ENCODE measurements around the gene SCARB1. TPM values are rescaled to one million over a fixed set of nuclear protein-coding genes. Genes with fewer than 3 reads are reported as not detected.

SCARB1 gene
- total and polyA plus RNA-seq, 5 donors from 2014 or later, result 0.52 to 1.2 (median 0.75) TPM

DNA sequence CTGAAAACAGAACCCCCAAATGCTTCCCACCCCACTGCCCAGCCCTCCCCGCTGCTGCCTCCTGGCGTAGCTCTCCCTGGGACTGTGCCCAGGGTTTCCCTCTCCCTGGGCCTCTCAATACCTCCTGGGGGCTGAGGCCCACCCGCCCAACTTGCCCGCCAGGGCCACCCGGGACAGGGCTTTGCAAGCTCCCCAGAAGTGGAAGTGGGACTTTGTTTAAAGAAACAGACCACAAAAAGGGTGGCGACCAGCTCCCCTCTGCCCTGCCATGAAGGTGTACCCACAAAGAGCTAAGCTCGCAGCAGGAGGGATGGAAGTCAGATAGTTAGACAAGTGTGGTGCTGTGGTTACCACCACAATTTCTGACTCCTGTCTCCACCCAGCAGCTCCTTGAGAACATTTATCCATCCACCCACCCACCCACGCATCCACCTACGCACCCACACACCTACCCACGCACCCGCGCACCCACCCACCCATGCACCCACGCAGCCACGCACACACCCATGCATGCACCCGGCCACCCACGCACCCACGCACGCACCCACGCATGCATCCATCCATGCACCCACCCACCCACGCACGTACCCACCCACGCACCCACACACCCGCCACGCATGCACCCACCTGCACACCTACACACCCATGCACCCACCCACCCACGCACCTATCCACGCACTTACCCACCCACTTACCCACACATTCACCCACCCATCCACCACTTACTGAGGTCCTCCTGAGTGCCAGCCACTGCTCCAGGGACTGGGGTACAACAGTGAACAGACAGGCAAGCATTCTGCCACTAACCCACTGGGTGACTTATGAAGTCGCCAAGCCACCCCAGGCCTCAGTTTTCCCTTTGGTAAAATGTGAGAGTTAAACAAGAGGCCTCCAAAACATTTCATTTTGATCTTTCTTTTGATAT, 127.3 kb downstream of the SCARB1 start:
- H3K4me3 ChIP-seq (ENCODE audit: low read depth, low read length), result no peak overlapping the region
- Mint-ChIP-seq H3K9me3 (no peaks in the 10 kb centered on the region), H3K4me3 (no peak overlapping the region), H3K27ac (no peak overlapping the region), H3K27me3 (peaks cover 21% of the 10 kb centered on the region), H3K4me1 (no peaks in the 10 kb centered on the region), H3K36me3 (peaks cover 5% of the 10 kb centered on the region)
- no peak overlapping the region for H3K27ac ChIP-seq (ENCODE audit: insufficient read depth, low read length, poor library complexity, severe bottlenecking)
- no peaks in the 10 kb centered on the region for H3K9me3 ChIP-seq (ENCODE audit: control insufficient read depth in 2 of 2, low read length in 2 of 2)
- H3K4me1 ChIP-seq (ENCODE audit: control insufficient read depth, insufficient read depth, low read length, poor library complexity, severe bottlenecking), result no peaks in the 10 kb centered on the region
- DNase-seq (no peak), ATAC-seq (ENCODE audit: low read depth in 2 of 2) (no peak)
- H3K36me3 ChIP-seq (ENCODE audit: control insufficient read depth, insufficient read depth, low read length), result no peaks in the 10 kb centered on the region
- peaks cover 1% of the 10 kb centered on the region for H3K27me3 ChIP-seq (ENCODE audit: control insufficient read depth, insufficient read depth, low read length)

DNA sequence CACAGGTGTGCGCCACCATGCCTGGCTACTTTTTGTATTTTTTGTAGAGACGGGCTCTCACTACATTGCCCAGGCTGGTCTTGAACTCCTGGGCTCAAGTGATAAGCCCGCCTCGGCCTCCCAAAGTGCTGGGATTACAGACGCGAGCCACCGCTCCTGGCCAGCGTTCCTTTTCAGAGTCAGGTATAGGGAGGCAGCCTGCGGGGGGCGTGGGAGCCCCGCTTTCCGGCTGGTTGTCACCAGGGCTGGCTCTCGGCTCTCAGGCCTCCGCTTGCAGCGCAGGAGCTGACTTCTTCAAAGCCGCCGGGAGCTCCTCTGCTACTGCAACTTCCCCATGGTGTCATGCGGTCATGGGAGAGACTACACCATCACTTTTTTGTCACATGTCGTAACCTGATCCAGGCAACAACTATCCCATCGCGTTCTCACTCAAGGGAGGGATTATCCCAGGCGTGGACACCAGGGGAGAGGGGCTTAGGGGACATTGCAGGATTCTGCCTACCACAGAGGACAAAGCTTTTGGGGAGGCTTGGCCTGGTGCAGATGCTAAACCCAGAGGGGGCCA, 129.4 kb downstream of the SCARB1 start:
- peak overlapping the region in 1 of 3 donors; percentile 38 for H3K27ac Mint-ChIP-seq
- no peaks in the 10 kb centered on the region for H3K4me1 Mint-ChIP-seq
- H3K27me3 ChIP-seq (ENCODE audit: control insufficient read depth, insufficient read depth, low read length), result no peaks in the 10 kb centered on the region
- H3K27ac ChIP-seq (ENCODE audit: insufficient read depth, low read length, poor library complexity, severe bottlenecking), result no peak overlapping the region
- H3K4me1 ChIP-seq (ENCODE audit: control insufficient read depth, insufficient read depth, low read length, poor library complexity, severe bottlenecking), result no peaks in the 10 kb centered on the region
- DNase-seq (no peak), ATAC-seq (ENCODE audit: low read depth in 2 of 2) (no peak)
- H3K4me3 ChIP-seq (ENCODE audit: low read depth, low read length), result no peak overlapping the region
- H3K36me3 ChIP-seq (ENCODE audit: control insufficient read depth, insufficient read depth, low read length), result no peaks in the 10 kb centered on the region
- no peaks in the 10 kb centered on the region for H3K9me3 Mint-ChIP-seq
- no peak overlapping the region for H3K4me3 Mint-ChIP-seq
- no peaks in the 10 kb centered on the region for H3K36me3 Mint-ChIP-seq
- no peaks in the 10 kb centered on the region for H3K9me3 ChIP-seq (ENCODE audit: control insufficient read depth in 2 of 2, low read length in 2 of 2)
- peaks cover 15% of the 10 kb centered on the region for H3K27me3 Mint-ChIP-seq

DNA sequence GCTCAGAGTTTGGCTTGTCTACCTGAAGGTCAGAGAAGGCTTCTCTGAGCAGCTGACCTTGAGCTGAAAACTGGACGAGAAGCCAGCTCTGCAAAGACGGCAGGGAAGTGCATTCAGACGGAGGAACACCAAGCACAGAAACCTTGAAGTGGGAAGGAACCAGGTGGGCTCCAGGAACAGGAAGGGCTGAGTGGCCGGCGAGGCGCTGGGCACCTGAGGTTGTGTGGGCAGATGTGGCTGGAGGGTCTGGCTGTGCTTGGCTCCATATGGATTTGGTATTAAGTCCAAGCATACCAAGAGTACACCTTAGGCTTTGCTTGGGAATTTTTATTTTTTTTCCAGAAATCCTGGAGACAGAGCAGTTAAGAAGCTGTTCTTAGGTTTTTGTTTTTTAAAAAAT, 130.6 kb downstream of the SCARB1 start:
- DNase-seq, result no peak
- no peaks in the 10 kb centered on the region for H3K36me3 Mint-ChIP-seq
- no peaks in the 10 kb centered on the region for H3K4me1 Mint-ChIP-seq
- H3K27ac Mint-ChIP-seq, result no peak overlapping the region
- no peak overlapping the region for H3K27ac ChIP-seq (ENCODE audit: insufficient read depth, low read length, poor library complexity, severe bottlenecking)
- H3K9me3 ChIP-seq (ENCODE audit: control insufficient read depth in 2 of 2, low read length in 2 of 2), result no peaks in the 10 kb centered on the region
- no peak overlapping the region for H3K4me3 Mint-ChIP-seq
- H3K4me1 ChIP-seq (ENCODE audit: control insufficient read depth, insufficient read depth, low read length, poor library complexity, severe bottlenecking), result no peaks in the 10 kb centered on the region
- no peaks in the 10 kb centered on the region for H3K9me3 Mint-ChIP-seq
- no peak overlapping the region for H3K4me3 ChIP-seq (ENCODE audit: low read depth, low read length)
- H3K36me3 ChIP-seq (ENCODE audit: control insufficient read depth, insufficient read depth, low read length), result no peaks in the 10 kb centered on the region
- no peaks in the 10 kb centered on the region for H3K27me3 ChIP-seq (ENCODE audit: control insufficient read depth, insufficient read depth, low read length)
- no peak for ATAC-seq (ENCODE audit: low read depth in 2 of 2)
- peaks cover 5% of the 10 kb centered on the region for H3K27me3 Mint-ChIP-seq

DNA sequence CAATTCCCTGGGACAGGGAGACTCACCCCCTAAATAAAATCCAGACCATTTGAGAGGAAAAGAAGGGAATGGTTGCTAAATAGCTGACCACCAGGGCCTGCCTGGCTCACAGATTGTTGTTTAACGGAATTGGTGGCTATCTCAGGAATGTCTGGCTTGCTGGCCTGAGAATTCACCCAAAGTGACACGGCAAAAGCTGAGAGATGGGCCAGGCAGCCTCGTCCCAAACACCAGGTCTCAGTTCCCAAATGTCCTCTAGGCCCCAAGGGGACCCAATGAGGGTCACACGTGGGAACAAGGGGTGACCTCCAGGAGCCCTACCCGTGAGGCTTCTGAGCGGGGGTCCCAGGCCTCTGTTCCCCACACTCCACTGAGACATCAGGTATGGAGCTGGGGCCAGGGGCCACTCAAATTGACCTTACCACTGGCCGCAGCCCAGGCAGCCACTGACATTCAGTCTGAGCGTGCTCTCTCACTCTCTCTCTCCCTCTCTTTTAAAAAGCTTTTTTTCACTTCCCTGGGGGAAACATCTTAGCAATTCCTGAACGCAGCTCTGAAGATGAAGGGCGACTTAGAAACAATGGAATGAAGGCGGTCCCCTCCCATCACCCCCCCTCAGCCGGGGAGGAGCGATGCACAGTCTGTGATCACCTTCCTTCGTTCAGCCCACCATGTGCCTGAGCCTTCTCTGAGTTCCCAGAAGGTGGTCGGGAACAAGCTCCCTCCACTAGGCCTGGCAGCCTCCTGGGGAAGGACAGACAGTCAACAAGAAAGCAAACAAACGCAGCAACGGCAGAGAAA, 131.2 kb downstream of the SCARB1 start:
- no peaks in the 10 kb centered on the region for H3K9me3 Mint-ChIP-seq
- no peaks in the 10 kb centered on the region for H3K4me1 Mint-ChIP-seq
- Histone ChIP-seq H3K27ac (ENCODE audit: insufficient read depth, low read length, poor library complexity, severe bottlenecking) (no peak overlapping the region), H3K9me3 (ENCODE audit: control insufficient read depth in 2 of 2, low read length in 2 of 2) (no peaks in the 10 kb centered on the region), H3K4me1 (ENCODE audit: control insufficient read depth, insufficient read depth, low read length, poor library complexity, severe bottlenecking) (no peaks in the 10 kb centered on the region), H3K4me3 (ENCODE audit: low read depth, low read length) (no peak overlapping the region), H3K27me3 (ENCODE audit: control insufficient read depth, insufficient read depth, low read length) (no peaks in the 10 kb centered on the region), H3K36me3 (ENCODE audit: control insufficient read depth, insufficient read depth, low read length) (no peaks in the 10 kb centered on the region)
- DNase-seq (no peak), ATAC-seq (ENCODE audit: low read depth in 2 of 2) (no peak)
- H3K4me3 Mint-ChIP-seq, result no peak overlapping the region
- H3K27me3 Mint-ChIP-seq, result peaks cover 5% of the 10 kb centered on the region
- H3K27ac Mint-ChIP-seq, result no peak overlapping the region
- H3K36me3 Mint-ChIP-seq, result no peaks in the 10 kb centered on the region

DNA sequence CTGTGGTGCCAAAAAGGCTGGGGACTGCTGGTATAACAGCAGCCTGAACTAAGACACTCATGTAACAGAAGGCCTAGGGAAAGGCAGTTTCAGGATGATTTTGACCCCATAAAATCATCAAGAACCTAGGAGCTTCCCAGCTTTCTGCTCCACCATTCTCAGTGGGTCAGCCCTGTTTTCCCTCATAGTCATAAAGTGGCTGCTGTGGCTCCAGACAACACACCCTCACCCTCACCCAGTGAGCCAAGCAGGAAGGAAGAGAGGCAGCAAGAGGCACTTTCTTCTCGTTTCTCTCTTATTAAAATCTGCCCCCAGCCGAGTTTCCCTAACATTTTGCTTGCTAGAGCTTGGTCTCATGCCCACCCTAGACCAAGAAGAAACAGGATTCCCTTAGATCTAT, 131.8 kb downstream of the SCARB1 start:
- H3K9me3 Mint-ChIP-seq, result no peaks in the 10 kb centered on the region
- H3K4me3 Mint-ChIP-seq, result no peak overlapping the region
- Histone ChIP-seq H3K4me3 (ENCODE audit: low read depth, low read length) (no peak overlapping the region), H3K4me1 (ENCODE audit: control insufficient read depth, insufficient read depth, low read length, poor library complexity, severe bottlenecking) (no peaks in the 10 kb centered on the region), H3K9me3 (ENCODE audit: control insufficient read depth in 2 of 2, low read length in 2 of 2) (no peaks in the 10 kb centered on the region), H3K36me3 (ENCODE audit: control insufficient read depth, insufficient read depth, low read length) (no peaks in the 10 kb centered on the region), H3K27me3 (ENCODE audit: control insufficient read depth, insufficient read depth, low read length) (no peaks in the 10 kb centered on the region), H3K27ac (ENCODE audit: insufficient read depth, low read length, poor library complexity, severe bottlenecking) (no peak overlapping the region)
- H3K27ac Mint-ChIP-seq, result no peak overlapping the region
- DNase-seq (no peak), ATAC-seq (ENCODE audit: low read depth in 2 of 2) (no peak)
- no peaks in the 10 kb centered on the region for H3K4me1 Mint-ChIP-seq
- no peaks in the 10 kb centered on the region for H3K27me3 Mint-ChIP-seq
- no peaks in the 10 kb centered on the region for H3K36me3 Mint-ChIP-seq

DNA sequence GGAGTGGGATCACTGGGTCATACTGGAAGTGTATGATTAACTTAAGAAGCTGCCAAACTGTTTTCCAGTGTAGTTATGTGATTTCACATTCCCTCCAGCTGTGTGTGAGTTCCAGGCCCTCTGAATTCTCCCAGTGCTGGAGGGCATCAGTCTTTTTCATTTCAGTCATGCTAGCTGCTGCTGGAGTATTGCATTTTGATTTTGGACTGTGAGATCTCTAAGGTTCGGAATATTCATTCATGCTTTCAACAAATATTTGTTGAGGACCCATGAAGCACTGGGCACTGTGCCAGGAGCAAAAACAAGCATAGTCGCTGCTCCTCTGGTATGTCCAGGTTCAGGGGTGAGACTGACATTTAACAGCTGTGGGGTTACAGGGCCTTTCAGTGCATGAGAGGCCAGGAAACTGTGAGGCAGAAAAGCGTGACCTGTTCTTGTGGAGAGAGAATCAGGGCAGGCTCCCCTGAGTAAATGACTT, 133.2 kb downstream of the SCARB1 start:
- no peaks in the 10 kb centered on the region for H3K4me1 Mint-ChIP-seq
- no peaks in the 10 kb centered on the region for H3K9me3 ChIP-seq (ENCODE audit: control insufficient read depth in 2 of 2, low read length in 2 of 2)
- H3K9me3 Mint-ChIP-seq, result no peaks in the 10 kb centered on the region
- H3K4me3 Mint-ChIP-seq, result no peak overlapping the region
- H3K4me1 ChIP-seq (ENCODE audit: control insufficient read depth, insufficient read depth, low read length, poor library complexity, severe bottlenecking), result no peaks in the 10 kb centered on the region
- no peak overlapping the region for H3K27ac ChIP-seq (ENCODE audit: insufficient read depth, low read length, poor library complexity, severe bottlenecking)
- H3K27me3 Mint-ChIP-seq, result no peaks in the 10 kb centered on the region
- no peak overlapping the region for H3K27ac Mint-ChIP-seq
- ATAC-seq (ENCODE audit: low read depth in 2 of 2), result no peak
- no peak overlapping the region for H3K4me3 ChIP-seq (ENCODE audit: low read depth, low read length)
- DNase-seq, result no peak
- no peaks in the 10 kb centered on the region for H3K27me3 ChIP-seq (ENCODE audit: control insufficient read depth, insufficient read depth, low read length)
- H3K36me3 ChIP-seq (ENCODE audit: control insufficient read depth, insufficient read depth, low read length), result no peaks in the 10 kb centered on the region
- H3K36me3 Mint-ChIP-seq, result no peaks in the 10 kb centered on the region

DNA sequence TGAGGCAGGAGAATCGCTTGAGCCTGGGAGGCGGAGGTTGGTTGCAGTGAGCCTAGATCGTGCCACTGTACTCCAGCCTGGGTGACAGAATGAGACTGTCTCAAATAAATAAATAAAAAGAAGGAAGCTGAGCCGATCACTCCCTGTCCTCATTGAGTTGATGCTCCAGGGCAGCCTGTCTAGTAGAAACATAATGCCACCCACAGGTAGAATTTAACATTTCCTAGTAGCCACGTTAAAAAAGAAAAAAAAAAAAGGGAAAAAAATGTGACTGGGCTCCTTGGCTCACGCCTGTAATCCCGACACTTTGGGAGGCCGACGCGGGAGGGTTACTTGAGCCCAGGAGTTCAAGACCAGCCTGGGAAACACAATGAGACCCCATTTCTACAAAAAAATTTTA, 135.7 kb downstream of the SCARB1 start:
- no peak for DNase-seq
- no peaks in the 10 kb centered on the region for H3K9me3 Mint-ChIP-seq
- no peaks in the 10 kb centered on the region for H3K36me3 ChIP-seq (ENCODE audit: control insufficient read depth, insufficient read depth, low read length)
- no peak overlapping the region for H3K27ac Mint-ChIP-seq
- H3K27ac ChIP-seq (ENCODE audit: insufficient read depth, low read length, poor library complexity, severe bottlenecking), result no peak overlapping the region
- H3K4me3 Mint-ChIP-seq, result no peak overlapping the region
- H3K4me3 ChIP-seq (ENCODE audit: low read depth, low read length), result no peak overlapping the region
- H3K36me3 Mint-ChIP-seq, result no peaks in the 10 kb centered on the region
- no peaks in the 10 kb centered on the region for H3K9me3 ChIP-seq (ENCODE audit: control insufficient read depth in 2 of 2, low read length in 2 of 2)
- H3K27me3 ChIP-seq (ENCODE audit: control insufficient read depth, insufficient read depth, low read length), result no peaks in the 10 kb centered on the region
- no peak for ATAC-seq (ENCODE audit: low read depth in 2 of 2)
- no peaks in the 10 kb centered on the region for H3K4me1 Mint-ChIP-seq
- H3K27me3 Mint-ChIP-seq, result no peaks in the 10 kb centered on the region
- H3K4me1 ChIP-seq (ENCODE audit: control insufficient read depth, insufficient read depth, low read length, poor library complexity, severe bottlenecking), result no peaks in the 10 kb centered on the region
